GM18870 (cell line): ENCODE measurements around the gene GAS2L2.
"Not testable (repeated sequence)": the region's sequence is repeated elsewhere in the genome, so short reads cannot be mapped to it uniquely, and the experiment has no call there.

Experiments
- ATAC-seq: cut with Tn5 transposase; IDR thresholded peaks from one replicate; pipeline ENCODE4 v1.9.1; 2021; ENCODE audit warnings: moderate library complexity; ENCODE audit not compliant: unreplicated experiment

The GAS2L2 gene

DNA sequence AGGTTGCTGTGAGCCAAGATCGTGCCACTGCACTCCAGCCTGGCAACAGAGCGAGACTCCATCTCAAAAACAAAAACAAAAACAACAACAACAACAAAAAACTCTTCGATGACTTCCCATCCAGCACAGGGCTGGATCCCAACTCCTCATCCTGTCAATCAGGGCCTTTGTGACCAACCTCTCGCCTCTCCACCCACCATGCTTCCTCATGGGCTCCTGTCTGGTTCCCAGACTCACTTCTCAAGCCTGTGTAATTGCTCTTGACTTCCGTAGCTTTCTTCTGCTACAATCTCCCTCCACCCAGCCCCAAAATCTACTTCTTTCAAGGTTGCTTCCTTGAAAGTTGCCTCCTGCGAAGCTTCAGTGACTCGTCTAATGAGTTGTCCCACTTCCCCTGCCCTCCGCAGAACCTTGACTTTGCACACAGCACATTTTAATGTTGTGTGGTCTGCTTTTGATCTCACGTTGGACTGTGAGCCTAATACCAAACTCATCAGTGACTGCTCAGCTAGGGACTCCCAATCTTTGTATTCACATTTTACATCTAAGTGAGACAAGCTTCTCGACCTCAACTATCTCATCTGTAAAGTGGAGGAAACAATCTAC is 22.5 kb downstream of the GAS2L2 start:
- ATAC-seq = no peak

DNA sequence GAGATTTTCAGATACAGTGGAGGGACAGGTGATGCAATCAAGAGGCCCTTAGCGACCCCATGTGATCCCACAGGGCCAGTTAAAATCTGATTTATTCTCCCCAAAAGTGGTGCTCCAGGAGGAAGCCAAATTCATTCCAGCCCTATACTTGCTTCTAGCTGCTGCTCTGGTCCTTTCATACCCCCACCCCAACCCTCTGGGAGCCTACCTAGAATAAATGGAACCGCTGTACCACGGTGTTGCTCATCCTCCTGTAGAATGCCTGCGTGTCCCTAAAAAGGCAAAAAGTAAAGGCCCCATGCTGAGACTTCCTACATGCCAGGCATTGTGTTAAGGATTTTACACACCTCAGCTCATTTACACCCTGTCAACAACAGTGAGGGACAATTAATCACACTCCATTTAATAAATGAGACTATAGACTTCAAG is 23.6 kb downstream of the GAS2L2 start:
- ATAC-seq = no peak

DNA sequence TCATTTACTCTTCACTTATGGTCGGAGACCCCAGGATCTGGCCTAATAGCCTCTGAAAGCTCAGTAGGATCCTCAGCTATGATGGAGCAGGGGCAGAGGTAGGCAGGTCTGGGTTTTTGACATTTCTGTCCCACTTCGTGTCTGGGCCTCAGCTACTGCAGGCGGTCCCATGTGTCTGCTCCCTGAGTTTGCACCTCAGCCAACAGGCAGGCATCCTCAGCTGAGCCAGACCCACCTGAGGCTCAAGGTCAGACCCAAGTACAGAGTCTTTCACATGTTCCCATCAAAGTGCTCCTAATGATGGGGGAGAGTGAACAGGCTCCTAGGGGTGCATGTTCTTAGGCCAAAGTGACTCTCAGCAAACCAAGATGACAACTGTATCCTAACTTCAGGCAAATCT is 24.5 kb downstream of the GAS2L2 start:
- ATAC-seq = no peak

DNA sequence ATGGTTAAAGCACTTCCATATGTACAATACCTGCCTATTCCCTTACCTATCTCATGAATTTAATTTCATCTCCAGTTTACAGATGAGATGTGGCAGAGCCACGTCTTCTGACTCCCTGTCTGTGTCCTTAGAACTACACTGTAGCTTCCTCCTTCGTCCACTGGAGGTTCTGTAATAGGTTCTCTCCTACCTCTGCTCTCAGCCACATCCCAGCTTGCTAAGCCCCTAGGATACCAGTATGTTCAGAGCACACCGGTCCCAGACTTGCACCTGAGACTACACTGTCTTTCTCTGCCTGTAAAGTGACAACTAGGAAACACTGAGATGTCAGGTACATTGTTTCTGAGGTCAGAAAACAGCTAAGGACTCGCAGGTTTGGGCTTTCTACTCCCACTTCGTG is 25.4 kb downstream of the GAS2L2 start:
- no peak for ATAC-seq

DNA sequence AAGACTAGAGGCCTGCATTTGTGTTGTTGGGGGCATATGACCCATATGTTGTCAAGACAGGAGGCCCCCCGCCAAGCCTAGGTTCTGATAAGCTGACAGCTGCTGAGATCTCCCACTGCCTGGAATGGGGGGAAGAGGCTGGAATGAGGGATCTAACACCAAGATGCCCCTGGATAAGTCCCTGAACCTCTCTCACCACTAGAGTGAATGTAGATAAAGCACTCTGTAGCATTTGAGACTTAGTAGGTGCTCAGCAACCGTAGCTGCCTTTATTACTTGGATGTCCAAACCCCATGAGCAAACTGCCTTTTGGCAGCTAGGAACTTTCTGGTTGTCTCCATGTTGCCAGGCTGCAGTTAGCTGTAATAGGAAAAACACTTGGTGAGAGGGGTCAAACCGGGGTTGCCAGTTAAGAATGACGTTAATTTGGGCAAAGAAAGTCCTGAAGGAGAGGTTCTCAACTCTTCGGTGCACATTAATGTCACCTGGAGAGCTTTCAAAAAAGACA is 26.0 kb downstream of the GAS2L2 start:
- no peak for ATAC-seq

DNA sequence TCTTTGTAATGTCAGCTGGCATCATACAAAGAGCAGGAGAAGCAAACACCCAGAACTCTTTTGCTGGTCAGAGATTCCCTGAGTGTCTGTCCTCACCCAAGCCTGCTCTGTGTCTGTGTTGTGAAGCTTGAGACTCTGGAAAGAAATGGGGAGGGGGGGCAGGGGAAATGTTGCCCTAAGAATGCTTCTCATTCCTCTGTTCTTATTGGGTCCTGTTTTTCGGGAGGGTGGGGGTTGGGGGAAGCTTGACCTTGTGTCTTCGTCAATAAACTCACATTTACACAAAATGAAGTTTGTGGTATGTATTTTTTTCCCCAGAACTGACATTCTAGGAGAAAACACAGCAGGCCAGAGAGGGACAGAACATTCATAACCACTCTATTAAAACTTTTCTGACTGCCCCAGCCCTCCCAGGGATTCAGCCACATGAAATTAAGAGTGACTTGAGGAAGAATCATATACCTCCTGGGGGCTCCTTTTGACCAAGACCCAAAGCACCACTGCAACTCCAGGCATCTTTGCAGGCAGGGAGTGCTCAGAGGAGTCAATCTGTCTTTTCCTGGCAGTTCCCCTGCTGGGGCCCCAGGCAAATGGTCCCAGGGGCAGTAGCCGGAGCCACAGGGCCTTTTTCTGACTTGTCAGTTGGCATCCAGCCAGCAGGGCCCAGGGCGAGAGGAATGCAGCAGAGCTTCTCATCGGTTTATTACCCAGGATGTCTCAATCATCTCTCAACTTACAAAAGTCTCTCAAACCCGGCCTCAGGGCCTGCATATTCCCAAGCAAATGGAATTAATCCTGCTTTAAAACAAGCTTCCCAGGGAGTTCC is 26.7 kb downstream of the GAS2L2 start:
- ATAC-seq = no peak

DNA sequence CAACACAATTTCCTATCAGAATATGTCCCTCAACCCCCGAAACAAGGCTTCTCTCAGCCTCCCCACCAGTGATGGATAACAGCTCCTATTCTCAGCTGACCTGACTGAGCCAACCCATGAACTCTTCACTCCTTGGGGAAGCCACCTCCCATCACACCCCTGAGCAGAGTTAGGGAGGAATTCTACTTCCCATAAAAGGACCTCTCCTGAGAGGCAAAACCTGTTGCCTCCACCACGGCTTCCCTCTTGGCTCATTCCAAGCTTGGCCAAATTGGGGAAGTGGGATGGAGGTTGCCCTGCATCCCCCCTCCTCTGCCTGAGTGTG is 27.3 kb downstream of the GAS2L2 start:
- ATAC-seq = no peak

DNA sequence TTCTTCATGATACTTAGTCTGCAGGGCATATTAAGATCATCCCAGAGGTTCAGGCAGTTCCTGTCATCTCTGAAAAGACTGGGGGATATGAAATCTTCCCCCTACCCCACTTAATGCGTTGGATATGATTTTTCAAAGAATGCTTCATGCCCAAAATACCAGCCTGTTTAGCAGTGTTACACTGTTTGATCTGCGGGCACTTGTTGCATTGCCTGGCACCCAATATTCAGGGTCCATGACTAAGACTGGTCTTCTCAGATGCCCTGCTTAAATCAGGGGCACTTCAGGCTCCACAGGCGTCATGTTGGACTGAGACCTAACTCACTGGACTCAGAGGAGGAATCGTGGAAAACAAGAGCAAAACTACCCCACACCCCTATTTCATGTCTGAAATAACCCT is 28.0 kb downstream of the GAS2L2 start:
- ATAC-seq = no peak

DNA sequence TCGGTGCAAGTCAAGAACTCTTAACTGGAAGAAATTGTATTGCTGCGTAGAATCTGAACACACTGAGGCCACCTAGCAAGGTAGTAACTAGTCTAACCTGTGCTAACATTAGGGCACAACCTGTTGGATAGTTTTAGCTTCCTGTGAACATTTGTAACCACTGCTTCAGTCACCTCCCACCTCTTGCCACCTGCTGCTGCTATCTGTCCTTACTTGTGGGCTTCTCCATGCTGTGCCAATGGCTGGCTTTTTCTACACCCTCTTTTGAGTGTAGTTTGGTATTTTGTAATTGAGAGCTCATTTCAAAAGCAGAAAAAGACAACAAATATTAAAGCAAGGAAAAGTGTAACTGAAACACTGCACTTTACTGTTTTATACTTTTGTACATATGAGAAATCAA is 29.3 kb downstream of the GAS2L2 start:
- no peak for ATAC-seq

DNA sequence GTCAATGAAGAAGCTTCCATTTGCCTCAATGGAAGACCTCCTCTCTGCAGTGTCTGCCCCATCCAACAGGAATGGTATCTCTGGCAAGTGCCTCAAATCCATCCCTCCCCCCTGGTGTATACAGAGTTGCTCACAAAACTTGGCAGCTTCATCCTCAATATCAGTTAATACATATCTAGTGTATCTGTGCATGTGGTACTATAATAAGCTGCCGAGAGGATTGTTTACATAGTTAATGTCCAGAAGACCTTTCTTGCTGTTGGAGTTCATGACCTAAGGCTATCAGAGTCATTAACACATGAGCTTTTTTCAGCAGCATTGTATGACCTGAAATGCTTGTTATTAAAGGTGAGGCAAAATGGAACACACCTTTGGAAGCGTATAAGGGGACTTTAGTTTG is 35.6 kb downstream of the GAS2L2 start:
- ATAC-seq = no peak

DNA sequence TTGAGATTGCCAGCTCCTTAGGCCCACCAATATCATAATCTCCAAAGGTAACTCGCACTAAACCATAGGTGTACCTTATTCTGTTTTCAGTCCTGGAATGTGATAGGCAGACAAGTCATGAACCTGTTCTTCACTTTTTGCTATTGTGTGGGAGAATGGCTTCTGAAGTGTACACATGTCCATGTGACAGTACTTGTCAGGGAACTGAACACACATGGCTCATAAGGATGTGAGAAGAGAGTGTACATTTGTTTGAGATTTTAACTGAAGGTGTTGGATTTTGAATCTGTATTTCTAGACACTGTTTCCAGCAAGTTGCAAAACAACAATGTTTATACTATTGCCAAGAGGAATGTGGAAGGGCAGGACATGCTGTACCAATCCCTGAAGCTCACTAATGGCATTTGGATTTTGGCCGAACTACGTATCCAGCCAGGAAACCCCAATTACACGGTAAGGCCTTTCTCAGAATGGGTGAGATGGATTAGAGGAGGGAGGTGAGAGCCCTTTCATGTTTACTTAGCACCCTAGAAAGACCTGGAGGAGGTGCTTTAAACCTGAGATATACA is 36.1 kb downstream of the GAS2L2 start:
- ATAC-seq = no peak

DNA sequence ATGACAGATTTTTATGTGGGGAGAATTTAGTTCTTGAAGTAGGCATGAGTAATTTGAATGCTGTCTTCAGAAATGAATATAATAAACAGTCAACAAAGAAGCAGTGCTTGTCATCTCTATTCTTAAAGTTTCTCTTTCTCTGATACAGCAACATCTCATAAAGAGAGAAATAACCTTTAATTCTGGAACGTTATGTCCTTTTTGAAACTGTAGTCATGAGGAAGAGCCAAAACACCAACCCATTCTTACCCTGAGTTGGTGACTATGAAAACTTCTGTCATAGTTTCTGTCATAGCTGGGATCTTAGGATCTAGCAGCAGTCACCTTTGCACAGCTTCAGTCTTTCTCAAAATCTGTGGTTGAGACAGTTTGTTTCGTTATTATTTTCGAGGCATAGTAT is 36.9 kb downstream of the GAS2L2 start:
- no peak for ATAC-seq

DNA sequence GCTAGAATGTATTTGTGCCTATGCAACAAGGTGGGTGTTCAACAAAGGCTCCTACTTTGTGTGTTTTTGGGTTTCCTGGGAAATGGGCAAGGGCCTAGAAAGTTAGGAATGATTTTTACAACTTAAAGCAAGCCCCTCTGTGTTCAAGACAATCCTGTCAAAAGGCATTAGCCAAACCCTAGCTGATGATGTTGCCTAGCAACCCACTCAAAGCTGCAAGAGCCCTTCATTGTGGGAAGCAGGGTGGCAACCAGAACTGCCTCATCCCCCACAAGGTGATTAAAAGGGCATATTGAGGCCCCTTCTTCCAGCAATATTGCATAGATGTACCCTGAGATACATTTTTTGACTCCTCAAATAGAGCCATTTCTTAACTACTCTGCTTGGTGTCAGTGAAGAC is 37.6 kb downstream of the GAS2L2 start:
- ATAC-seq = no peak

DNA sequence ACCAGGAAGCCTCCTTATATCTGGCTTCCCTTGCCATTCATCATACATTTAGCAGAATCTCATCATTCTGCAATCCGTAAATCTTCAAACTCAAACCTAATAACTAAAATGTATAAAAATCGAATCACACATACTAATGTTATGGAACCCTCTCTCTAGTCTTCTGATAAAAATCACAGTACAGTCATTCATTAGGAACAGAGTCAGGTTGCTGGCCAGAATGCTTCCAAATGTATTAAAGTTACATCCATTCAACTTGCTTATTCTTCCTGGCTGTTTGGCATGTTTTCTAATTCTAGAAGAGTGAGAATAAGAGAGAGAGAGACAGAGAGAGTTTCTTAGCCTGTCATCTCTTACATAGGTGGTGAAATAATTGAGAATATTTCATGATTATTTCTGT is 38.1 kb downstream of the GAS2L2 start:
- ATAC-seq = no peak

DNA sequence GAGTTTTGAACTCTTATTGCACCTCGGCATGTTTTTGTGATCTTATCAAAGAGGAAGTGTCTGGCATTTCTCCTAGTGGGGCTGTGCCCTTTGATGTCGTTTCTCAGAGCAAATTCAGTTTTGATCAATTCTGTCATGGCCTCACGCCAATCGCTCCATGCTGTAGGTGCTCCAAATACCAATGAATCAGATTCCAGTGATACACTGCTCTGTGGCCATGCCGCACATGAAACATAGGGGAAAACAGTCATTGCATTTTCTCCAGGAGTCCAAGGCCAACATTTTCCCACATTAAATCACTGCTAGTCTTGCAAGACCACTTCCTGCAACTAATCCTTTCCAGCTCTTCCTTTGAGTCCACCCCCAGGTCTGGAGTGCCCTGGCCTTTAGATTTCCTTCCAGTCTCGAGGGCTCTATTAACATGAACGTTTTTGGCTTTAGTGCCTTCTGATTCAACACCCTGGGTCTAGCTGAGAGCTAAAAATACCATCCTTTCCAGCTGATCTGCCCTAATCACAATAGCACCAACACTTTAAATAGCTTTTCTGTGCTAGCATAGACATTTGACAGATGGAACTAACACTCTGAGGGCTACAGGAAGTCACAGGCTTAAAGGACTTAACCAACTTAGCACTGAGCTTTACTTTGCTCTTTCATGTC is 39.8 kb downstream of the GAS2L2 start:
- no peak for ATAC-seq

DNA sequence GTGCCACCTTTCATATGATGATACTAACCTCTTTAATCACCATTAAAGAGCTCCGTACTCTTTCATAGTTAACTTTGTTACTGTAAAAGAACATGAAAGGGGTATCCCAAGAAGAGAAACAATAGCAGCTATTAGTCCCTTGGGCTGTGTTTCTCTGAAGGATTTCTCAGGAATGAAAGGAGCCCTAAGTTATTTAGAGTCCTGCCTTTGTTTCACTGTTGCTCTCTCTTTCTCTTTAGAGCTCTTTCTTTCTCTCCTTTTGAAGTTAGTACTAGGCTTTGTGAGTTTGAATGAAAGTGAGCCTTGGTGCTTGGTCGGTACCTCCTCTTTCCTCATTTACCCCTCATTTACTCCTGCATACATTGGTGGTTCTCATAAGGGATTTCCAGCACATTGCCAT is 42.1 kb downstream of the GAS2L2 start:
- no peak for ATAC-seq

DNA sequence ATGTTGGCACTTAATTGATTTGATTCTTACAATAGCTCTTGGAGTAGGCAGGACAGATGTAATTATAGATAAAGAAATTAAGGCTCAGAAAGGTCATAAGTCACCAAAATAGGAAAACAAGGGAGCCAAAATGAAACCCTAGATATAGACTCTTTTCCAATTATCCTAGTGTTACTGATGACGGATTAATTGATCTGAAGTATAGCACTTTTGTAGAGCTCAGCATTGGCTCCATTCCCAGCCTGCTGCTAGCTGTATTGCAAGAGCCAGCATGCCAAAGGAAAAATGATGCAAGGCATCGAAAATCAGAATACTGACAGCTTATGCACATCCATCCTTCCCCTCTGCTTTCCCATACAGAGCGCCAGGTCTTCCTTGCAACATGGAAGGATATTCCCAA is 43.2 kb downstream of the GAS2L2 start:
- ATAC-seq = no peak

DNA sequence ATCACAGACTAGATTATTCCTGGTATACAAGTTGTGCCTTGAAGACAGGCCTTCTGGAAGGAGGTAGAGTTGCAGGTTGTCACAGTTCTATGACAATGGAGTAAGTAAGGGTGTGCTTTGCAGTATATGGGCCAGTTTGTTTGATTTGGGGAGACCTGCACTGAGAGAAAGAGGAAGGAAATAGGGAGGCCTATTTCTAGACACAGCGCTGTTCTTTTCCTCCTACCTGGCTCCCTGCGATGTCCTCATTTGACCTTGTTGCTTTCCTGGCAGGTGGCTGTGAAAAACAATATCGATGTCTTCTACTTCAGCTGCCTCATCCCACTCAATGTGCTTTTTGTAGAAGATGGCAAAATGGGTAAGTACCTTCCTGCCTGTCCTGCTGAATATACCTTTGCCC is 44.1 kb downstream of the GAS2L2 start:
- ATAC-seq = no peak

DNA sequence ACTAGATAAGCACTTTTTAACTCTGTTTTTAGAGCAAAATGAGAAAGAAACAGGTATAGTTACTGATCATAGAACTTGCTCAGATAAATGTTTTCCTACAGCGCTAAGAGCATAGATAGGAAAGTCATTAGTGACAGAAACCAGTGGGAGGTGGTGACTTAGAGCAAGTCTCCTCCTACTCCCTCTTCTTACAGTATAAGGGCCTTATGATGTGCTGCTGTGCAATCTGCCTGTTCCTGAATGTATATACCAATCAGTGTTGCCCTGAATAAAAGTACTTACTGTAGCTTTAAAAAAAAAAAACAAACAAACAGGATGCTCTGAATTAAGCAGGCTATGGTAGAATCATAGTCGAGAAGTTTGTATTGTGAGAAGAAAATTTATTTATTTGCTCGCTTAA is 44.9 kb downstream of the GAS2L2 start:
- no peak for ATAC-seq

DNA sequence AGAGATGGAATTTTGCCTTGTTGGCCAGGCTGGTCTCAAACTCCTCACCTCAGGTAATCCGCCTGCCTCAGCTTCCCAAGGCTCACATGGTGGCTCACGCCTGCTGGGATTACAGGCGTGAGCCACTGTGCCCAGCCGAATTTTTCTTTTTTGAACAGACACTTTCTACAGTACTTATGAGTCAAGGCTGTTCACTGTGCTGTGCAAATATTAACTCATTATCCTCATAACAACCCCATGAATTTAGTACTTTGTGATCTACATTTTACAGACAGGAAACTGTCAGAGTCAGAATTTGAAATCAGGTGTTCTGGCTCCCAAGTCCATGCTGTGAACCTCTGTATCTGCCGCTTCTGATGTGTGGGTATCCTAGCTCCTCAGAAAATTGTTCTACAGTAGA is 47.3 kb downstream of the GAS2L2 start:
- ATAC-seq = no peak

DNA sequence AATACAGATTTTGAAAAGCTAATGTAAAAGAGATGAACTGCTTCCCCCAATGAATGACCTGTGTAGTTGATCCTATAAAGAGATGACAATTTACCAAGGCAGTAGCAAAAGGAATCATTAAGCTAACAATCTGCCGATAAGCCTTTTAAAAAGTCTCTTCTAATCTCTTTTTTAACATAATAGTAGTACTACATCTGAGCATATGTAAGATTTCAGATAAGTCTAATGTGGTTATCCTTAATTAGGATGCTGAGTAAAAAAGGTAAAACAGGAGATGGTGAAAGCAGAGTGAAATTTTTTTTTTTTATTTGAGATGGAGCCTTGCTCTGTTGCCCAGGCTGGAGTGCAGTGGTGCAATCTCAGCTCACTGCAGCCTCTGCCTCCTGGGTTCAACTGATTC is 47.8 kb downstream of the GAS2L2 start:
- no peak for ATAC-seq

DNA sequence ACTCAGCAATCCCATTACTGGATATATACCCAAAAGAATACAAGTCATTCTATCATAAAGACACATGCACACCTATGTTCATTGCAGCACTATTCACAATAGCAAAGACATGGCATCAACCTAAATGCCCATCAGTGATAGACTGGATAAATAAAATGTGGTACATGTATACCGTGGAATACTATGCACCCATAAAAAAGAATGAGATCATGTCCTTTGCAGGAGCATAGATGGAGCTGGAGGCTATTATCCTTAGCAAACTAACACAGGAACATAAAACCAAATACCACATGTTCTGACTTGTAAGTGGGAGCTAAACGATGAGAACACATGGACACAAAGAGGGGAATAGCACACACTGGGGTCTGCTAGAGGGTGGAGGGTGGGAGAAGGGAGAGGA is 49.7 kb downstream of the GAS2L2 start:
- ATAC-seq = not testable (repeated sequence)
